ENCODE results near the gene GALNS. TPM values are rescaled to one million over a fixed set of nuclear protein-coding genes. Genes with fewer than 3 reads are reported as not detected.
A peak's percentile ranks its signal among the peaks of the same experiment; 100 is the strongest.

GALNS gene
- total and polyA plus RNA-seq, 2 of the 13 experiments (the other 11 are each of a cell fraction or from before 2014, with no cell fraction given): 9.2 to 9.8 TPM

- TF ChIP-seq ASH2L (IDR thresholded peaks at IDR 0.05; ENCODE audit: insufficient read length, low read depth, low read length) (peak; percentile 62), KDM5B (CRISPR knock-in tag; IDR thresholded peaks at IDR 0.05; ENCODE audit: borderline replicate concordance) (0 out of 2 replicates have a peak, but pooled peaks have one; percentile 26), ZUFSP (CRISPR knock-in tag; IDR thresholded peaks at IDR 0.05; ENCODE audit: borderline replicate concordance) (no peak), E2F5 (CRISPR knock-in tag; conservative IDR thresholded peaks at IDR 0.05) (no peak; the same call in 1 of the 2 replicates), HIC2 (CRISPR knock-in tag; IDR thresholded peaks at IDR 0.05; ENCODE audit: low read depth) (peak; percentile 48; the same call in 1 of the 2 replicates), CREB3 (CRISPR knock-in tag; IDR thresholded peaks at IDR 0.05) (0 out of 2 replicates have a peak, but pooled peaks have one; percentile 46), POLR2A (IDR thresholded peaks at IDR 0.05; ENCODE audit: insufficient read depth in 1 of 2, low read depth in 2 of 2, low read length in 2 of 2) (peak in 1 of 2 experiments; percentile 52; a peak in 2 of 4 replicates), GFI1 (CRISPR knock-in tag; IDR thresholded peaks at IDR 0.05; ENCODE audit: borderline replicate concordance) (no peak), MED1 (CRISPR knock-in tag; IDR thresholded peaks at IDR 0.05) (peak; percentile 11; the same call in 1 of the 2 replicates), ZNF124 (CRISPR knock-in tag; IDR thresholded peaks at IDR 0.05) (0 out of 2 replicates have a peak, but pooled peaks have one; percentile 36), ZNF451 (CRISPR knock-in tag; IDR thresholded peaks at IDR 0.05) (no peak; the same call in 1 of the 2 replicates), YEATS4 (CRISPR knock-in tag; IDR thresholded peaks at IDR 0.05; ENCODE audit: borderline replicate concordance) (peak; percentile 50), CREM (IDR thresholded peaks at IDR 0.05) (no peak), CREM (CRISPR knock-in tag; IDR thresholded peaks at IDR 0.05) (0 out of 2 replicates have a peak, but pooled peaks have one; percentile 15), WIZ (CRISPR knock-in tag; IDR thresholded peaks at IDR 0.05) (no peak), ZNF644 (CRISPR knock-in tag; IDR thresholded peaks at IDR 0.05; ENCODE audit: low read depth) (0 out of 2 replicates have a peak, but pooled peaks have one; percentile 19), ZFP90 (CRISPR knock-in tag; IDR thresholded peaks at IDR 0.05; ENCODE audit: borderline replicate concordance) (peak; percentile 40; the same call in 1 of the 2 replicates), GZF1 (CRISPR knock-in tag; IDR thresholded peaks at IDR 0.05) (0 out of 2 replicates have a peak, but pooled peaks have one; percentile 5), CTCF (CRISPR knock-in tag; IDR thresholded peaks at IDR 0.05) (peak; percentile 52), HNF1B (CRISPR knock-in tag; IDR thresholded peaks at IDR 0.05) (0 out of 2 replicates have a peak, but pooled peaks have one; percentile 52)
Observed at GRCh38 chr16:88784074-88784855, 72.5 kb downstream of the GALNS start (continued).
